ENCODE results near the gene ARHGEF40.

Gene ARHGEF40

DNA sequence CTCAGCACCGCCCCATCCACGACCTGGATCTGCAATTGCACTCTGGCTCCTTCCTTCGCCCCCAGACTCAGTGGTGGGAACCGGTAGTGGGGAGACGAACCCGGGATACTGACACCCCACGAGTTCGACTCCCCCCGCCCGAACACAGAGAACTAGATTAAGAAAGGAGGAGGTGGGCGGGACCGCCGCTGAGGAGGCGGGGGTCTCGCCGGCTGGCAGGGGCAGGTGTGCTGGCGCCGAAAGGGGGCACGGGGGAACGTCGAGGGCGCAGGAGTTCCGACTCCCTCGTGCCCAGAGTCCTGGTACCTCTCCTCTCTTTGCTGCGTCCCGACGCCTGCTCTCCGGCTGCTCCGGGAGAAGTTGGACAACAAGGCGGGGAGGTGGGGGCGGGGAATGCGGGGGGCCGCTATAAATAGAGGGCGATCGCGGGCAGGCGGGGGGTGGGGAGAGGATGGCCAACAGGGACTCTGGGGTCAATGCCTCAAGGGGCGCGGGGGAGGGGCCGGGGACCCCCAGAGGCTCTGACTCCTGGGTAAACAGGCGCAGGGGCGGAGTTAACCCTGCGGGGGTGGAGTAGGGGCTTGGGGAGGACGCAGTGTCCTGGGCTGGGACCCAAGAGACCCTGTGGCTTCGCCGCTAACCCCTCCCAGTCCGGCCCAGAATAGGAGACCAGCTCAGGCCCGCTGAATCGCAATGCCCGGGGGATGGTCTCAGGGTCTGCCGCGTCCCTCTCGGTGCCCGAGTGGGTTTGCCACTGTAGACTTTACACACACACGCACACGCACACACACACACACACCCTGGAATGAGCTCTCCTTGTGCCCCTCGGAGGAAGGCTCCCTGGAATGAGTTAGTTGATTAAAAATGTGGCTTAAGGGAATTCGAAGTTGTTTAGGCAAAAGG, 44.5 kb upstream of the ARHGEF40 start:
- DNase-seq (ENCODE audit: low read depth) = no peak
- peak overlapping the region; percentile 28 for H3K4me3 ChIP-seq (ENCODE audit: control insufficient read depth, low read depth, low read length)
- TF ChIP-seq, protein P1, sequence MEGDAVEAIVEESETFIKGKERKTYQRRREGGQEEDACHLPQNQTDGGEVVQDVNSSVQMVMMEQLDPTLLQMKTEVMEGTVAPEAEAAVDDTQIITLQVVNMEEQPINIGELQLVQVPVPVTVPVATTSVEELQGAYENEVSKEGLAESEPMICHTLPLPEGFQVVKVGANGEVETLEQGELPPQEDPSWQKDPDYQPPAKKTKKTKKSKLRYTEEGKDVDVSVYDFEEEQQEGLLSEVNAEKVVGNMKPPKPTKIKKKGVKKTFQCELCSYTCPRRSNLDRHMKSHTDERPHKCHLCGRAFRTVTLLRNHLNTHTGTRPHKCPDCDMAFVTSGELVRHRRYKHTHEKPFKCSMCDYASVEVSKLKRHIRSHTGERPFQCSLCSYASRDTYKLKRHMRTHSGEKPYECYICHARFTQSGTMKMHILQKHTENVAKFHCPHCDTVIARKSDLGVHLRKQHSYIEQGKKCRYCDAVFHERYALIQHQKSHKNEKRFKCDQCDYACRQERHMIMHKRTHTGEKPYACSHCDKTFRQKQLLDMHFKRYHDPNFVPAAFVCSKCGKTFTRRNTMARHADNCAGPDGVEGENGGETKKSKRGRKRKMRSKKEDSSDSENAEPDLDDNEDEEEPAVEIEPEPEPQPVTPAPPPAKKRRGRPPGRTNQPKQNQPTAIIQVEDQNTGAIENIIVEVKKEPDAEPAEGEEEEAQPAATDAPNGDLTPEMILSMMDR (IDR thresholded peaks at IDR 0.05; ENCODE audit: control insufficient read depth, insufficient read depth, low read depth, low read length, missing control alignments) = no peak

DNA sequence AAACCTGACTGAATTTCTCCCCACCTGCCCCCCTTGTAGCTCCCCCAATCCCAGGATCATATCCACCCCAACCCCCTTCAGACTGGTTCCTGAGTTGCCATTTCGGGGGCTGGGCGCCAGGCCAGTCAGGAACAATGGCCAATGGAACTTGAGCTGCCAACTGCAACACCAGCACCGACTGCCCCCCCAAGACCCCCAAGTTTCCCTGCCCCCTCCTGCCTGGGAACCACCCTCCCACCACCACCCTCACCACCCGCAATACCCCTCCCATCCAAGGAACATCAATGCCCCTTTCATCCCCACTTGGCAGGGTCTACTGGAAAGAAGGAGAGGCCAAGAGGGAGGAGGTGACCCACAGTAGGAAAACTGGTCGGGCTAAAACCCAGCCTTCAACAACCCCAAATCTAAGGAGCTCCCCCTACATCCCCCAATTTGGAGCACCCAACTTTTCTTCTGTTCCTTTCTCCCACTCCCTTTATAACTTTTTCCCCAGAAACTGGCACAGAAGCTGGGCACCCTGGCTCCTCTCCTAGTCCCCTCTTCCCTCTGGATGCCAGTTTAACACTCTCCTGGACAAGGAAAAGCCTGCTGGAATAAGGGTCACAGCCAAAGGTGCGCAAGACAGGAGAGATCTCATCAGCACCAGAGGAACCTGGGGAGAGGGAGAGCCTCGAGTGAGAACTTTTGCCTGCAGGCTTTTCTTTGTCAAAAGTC, 43.7 kb upstream of the ARHGEF40 start:
- no peak overlapping the region for H3K4me3 ChIP-seq (ENCODE audit: control insufficient read depth, low read depth, low read length)
- TF ChIP-seq, protein P1 (IDR thresholded peaks at IDR 0.05; ENCODE audit: control insufficient read depth, insufficient read depth, low read depth, low read length, missing control alignments) = no peak
- no peak for DNase-seq (ENCODE audit: low read depth)

DNA sequence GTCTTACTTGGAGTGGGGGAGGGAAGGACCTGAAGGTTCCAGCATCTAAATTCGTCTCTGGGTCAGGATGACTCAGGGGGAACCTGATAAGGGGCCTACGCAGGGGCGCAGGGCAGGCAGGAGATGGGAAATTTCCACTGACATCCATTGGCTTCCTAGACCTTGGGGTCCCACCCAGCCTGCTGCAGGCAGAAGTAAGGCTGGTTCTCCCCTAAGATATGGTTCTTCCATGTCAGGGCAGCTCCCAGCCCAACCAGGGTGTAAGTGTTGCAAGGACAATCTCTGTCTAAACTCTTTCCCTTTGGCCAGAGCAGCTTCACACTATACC, 43.2 kb upstream of the ARHGEF40 start:
- H3K4me3 ChIP-seq (ENCODE audit: control insufficient read depth, low read depth, low read length) = no peak overlapping the region
- no peak for DNase-seq (ENCODE audit: low read depth)
- TF ChIP-seq, protein P1 (IDR thresholded peaks at IDR 0.05; ENCODE audit: control insufficient read depth, insufficient read depth, low read depth, low read length, missing control alignments) = no peak

DNA sequence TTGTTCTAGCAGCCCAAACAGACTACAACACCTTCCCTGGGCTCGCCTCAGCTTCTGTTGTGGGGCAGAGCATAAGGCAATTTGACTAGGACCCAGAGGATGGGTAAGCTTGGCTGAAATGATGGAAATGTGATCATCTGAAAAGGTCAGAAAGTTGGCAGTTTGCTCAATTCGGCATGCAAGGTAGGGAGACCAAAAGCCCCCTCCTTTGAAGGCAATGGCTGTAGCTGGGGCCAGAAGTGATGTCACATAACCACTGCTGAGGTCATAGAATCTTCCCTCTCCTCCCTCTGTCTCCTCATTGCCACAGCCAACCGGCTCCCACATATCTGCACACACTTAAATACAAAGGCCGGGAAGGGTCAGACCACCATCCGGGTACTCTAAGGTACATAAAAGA, 40.2 kb upstream of the ARHGEF40 start, which contains the start of gene TPPP2:
Gene TPPP2, plus strand, starts transcription at position 301 of the 400 bp plus-strand sequence. CDS start 365 bp downstream, outside the sequence.
- DNase-seq (ENCODE audit: low read depth) = no peak
- TF ChIP-seq, protein P1 (IDR thresholded peaks at IDR 0.05; ENCODE audit: control insufficient read depth, insufficient read depth, low read depth, low read length, missing control alignments) = no peak
- H3K4me3 ChIP-seq (ENCODE audit: control insufficient read depth, low read depth, low read length) = no peak within 1 kb of the TSS

DNA sequence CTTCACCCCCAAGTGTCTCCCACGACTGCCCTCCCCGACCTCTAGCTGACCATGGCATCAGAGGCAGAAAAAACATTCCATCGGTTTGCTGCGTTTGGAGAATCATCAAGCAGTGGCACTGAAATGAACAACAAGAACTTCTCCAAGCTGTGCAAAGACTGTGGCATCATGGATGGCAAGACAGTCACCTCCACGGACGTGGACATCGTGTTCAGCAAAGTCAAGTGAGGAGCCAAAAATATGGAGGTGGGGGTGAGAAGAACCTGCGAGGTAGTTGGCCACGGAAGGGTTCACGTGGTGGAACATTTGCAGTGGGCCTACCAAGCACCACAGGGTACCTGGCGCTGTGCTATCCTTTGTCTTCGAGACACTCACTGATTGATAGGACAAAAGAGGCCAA, 39.6 kb upstream of the ARHGEF40 start:
- DNase-seq (ENCODE audit: low read depth) = no peak
- TF ChIP-seq, protein P1 (IDR thresholded peaks at IDR 0.05; ENCODE audit: control insufficient read depth, insufficient read depth, low read depth, low read length, missing control alignments) = no peak
- no peak overlapping the region for H3K4me3 ChIP-seq (ENCODE audit: control insufficient read depth, low read depth, low read length)

DNA sequence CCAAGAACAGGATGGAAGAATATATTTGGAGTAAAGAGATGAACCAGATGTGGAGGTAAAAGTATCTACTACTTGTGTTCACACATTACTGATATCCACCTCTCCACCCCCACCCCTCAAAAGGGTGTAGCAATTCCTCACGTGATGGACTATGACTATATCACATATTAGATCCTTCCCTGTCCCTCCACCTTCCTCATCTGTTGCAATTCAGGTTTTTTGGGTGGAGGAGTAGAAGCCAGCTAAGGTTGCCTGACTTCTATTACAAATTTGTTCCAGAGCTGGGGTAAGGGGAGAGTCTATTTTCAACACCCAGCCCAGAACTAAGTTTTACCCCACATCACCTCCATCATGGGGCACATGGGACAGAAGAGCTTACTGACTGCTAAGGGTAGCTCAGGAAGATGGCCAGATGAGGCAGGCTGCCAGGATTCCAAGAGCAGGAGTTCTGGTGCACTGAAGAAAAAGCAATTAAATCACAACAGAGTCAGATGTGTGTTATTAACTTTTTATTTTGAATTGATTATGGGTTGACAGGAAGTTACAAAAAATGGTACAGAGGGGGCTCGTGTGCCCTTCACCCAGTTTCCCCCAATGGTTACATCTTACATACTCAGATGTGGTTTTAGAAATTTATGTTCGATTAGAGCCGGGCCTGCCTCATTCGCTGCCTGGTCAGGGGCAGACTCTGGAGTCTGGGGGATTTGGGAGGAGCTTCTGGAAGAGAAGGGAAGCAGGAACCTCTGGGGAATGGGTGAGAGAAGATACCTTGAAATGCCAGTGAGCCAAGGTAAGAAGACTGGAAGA, 37.6 kb upstream of the ARHGEF40 start:
- TF ChIP-seq, protein P1 (IDR thresholded peaks at IDR 0.05; ENCODE audit: control insufficient read depth, insufficient read depth, low read depth, low read length, missing control alignments) = no peak
- no peak overlapping the region for H3K4me3 ChIP-seq (ENCODE audit: control insufficient read depth, low read depth, low read length)
- no peak for DNase-seq (ENCODE audit: low read depth)
